GM12878 (cell line): ENCODE results near the gene SNRPD2. TPM values are rescaled to one million over a fixed set of nuclear protein-coding genes. Genes with fewer than 3 reads are reported as not detected.

Experiments
- ATAC-seq: fragments of 200-7000 bp; cut with Tn5 transposase; 3 replicates; pipeline ENCODE4 v1.9.1; 2020; ENCODE audit warnings: mild to moderate bottlenecking, moderate library complexity
- BruUV-seq: library from RNA; stranded (reverse); fragments of 400-500 nt; replicated peaks from 2 replicates; lab custom pipeline; 2021; lab: Mats Ljungman, UMichigan
- CTCF ChIA-PET: fragments of 300-600 bp; sonication (Branson Sonifier 250); formaldehyde crosslinking; extraction: SDS; loops from one replicate; lab custom pipeline; 2021; ENCODE audit warnings: inconsistent platforms; lab: Yijun Ruan, JAX
- POLR2A ChIA-PET: fragments of 350-600 bp; formaldehyde crosslinking; extraction: SDS; loops from one replicate; lab custom pipeline; 2021; ENCODE audit warnings: inconsistent platforms; lab: Charles Lee
- RAD21 ChIA-PET: fragments of 300-600 bp; sonication (Branson Sonifier 250); formaldehyde crosslinking; loops from one replicate; lab custom pipeline; 2023; ENCODE audit warnings: antibody characterized with exemption; ENCODE audit not compliant: unreplicated experiment; lab: Charles Lee
- SMC1A ChIA-PET: fragments of 300-600 bp; sonication (Branson Sonifier 250); formaldehyde crosslinking; loops from one replicate; lab custom pipeline; 2023; ENCODE audit not compliant: unreplicated experiment, uncharacterized antibody; lab: Charles Lee
- DNase-seq: peaks from one replicate; pipeline ENCODE4 v3.0.0-alpha.2; 2011; ENCODE audit warnings: low read depth, low spot score
- FAIRE-seq: peaks from 3 replicates; lab custom pipeline; 2011; peaks lifted over from hg19 to GRCh38; lab: Jason Lieb, UNC
- H2AFZ ChIP-seq: 2 replicates; pipeline ENCODE4 v1.6.0; 2011; ENCODE audit warnings: low read depth, low read length, control low read depth; ENCODE audit not compliant: control insufficient read depth
- H3K27ac ChIP-seq: 2 replicates; pipeline ENCODE4 v1.5.1; 2011; ENCODE audit warnings: control low read depth; ENCODE audit not compliant: control insufficient read depth, insufficient read depth
- H3K27me3 ChIP-seq, 2 experiments: replicated peaks in 1 of 2; 2 replicates each; pipeline versions ENCODE4 v1.6.0 to v1.6.1; 2011; ENCODE audit warnings: low read length in 1 of 2; ENCODE audit not compliant: control insufficient read depth in 2 of 2, insufficient read depth in 2 of 2
- H3K36me3 ChIP-seq, 2 experiments: 2 replicates each; pipeline ENCODE4 v1.5.1; 2011; ENCODE audit warnings: low read length in 1 of 2; ENCODE audit not compliant: control insufficient read depth in 2 of 2, insufficient read depth in 2 of 2
- H3K4me1 ChIP-seq: 2 replicates; pipeline ENCODE4 v1.6.1; 2011; ENCODE audit warnings: mild to moderate bottlenecking, low read length, moderate library complexity, mixed read lengths; ENCODE audit not compliant: control insufficient read depth, insufficient read depth
- H3K4me2 ChIP-seq: 2 replicates; pipeline ENCODE4 v1.6.0; 2011; ENCODE audit warnings: control low read depth; ENCODE audit not compliant: control insufficient read depth, insufficient read depth
- H3K4me3 ChIP-seq: fragments of 200-600 bp; sonication (generic); 2 replicates; pipeline ENCODE4 v1.5.1; 2016
- H3K79me2 ChIP-seq: 2 replicates; pipeline ENCODE4 v1.6.0; 2011; ENCODE audit warnings: low read length; ENCODE audit not compliant: control insufficient read depth, insufficient read depth
- H3K9ac ChIP-seq: 2 replicates; pipeline ENCODE4 v1.8.0; 2011; ENCODE audit warnings: low read length, control low read depth, mixed read lengths; ENCODE audit not compliant: control insufficient read depth, insufficient read depth
- H3K9me3 ChIP-seq: replicated peaks from 3 replicates; pipeline ENCODE4 v1.5.1; 2011; ENCODE audit warnings: mild to moderate bottlenecking, low read length; ENCODE audit not compliant: control insufficient read depth, insufficient read depth
- H4K20me1 ChIP-seq: 2 replicates; pipeline ENCODE4 v1.6.0; 2011; ENCODE audit not compliant: control insufficient read depth, insufficient read depth
- BMI1 ChIP-seq: fragments of 450-650 bp; IDR thresholded peaks from 2 replicates; pipeline ENCODE4 v1.6.1; 2016; ENCODE audit warnings: mild to moderate bottlenecking, moderate library complexity, borderline replicate concordance
- CTCF ChIP-seq, 3 experiments: IDR thresholded peaks in 2 of 3; conservative IDR thresholded peaks in 1 of 3; 2 replicates each; pipeline ENCODE4 v1.5.1; 2011; ENCODE audit warnings: low read depth in 3 of 3, low read length in 3 of 3, mild to moderate bottlenecking in 3 of 3, control low read depth in 2 of 3, moderate library complexity in 2 of 3, inconsistent platforms in 1 of 3, mixed read lengths in 1 of 3; ENCODE audit not compliant: control insufficient read depth in 2 of 3, insufficient read depth in 1 of 3; ENCODE audit errors: extremely low read depth in 1 of 3
- KDM1A ChIP-seq: fragments of 200-600 bp; sonication (generic); IDR thresholded peaks from 2 replicates; pipeline ENCODE4 v1.6.1; 2016; ENCODE audit warnings: borderline replicate concordance
- LARP7 ChIP-seq: fragments of 450-650 bp; IDR thresholded peaks from 2 replicates; pipeline ENCODE4 v1.6.1; 2017; ENCODE audit warnings: mild to moderate bottlenecking
- MEF2B ChIP-seq: fragments of 450-650 bp; IDR thresholded peaks from 2 replicates; pipeline ENCODE4 v1.6.1; 2018; ENCODE audit warnings: mild to moderate bottlenecking, moderate library complexity; ENCODE audit not compliant: partially characterized antibody, poor library complexity, severe bottlenecking
- MXI1 ChIP-seq: fragments of 150-350 bp; IDR thresholded peaks from 2 replicates; pipeline ENCODE4 v1.6.1; 2011; ENCODE audit warnings: low read depth, mild to moderate bottlenecking, inconsistent platforms, low read length, improper control_type of control experiment
- NKRF ChIP-seq: fragments of 450-650 bp; conservative IDR thresholded peaks from 2 replicates; pipeline ENCODE4 v1.6.1; 2017; ENCODE audit warnings: mild to moderate bottlenecking, moderate library complexity
- RBBP5 ChIP-seq: fragments of 200-600 bp; sonication (generic); conservative IDR thresholded peaks from 2 replicates; pipeline ENCODE4 v1.6.1; 2016
- TBL1XR1 ChIP-seq: IDR thresholded peaks from 2 replicates; pipeline ENCODE4 v1.6.1; 2012; ENCODE audit warnings: low read depth, low read length, improper control_type of control experiment
- WGBS: methylation state at CpG from one replicate; pipeline ENCODE4 v1.1.6; 2016; ENCODE audit warnings: low lambda C conversion rate; ENCODE audit not compliant: insufficient replicate concordance, insufficient coverage; ENCODE audit errors: missing lambda C conversion rate; 5-methylcytosine and 5-hydroxymethylcytosine counted together
- in situ Hi-C: fragments of 300-500 bp; cut with MboI; formaldehyde crosslinking; loops from 9 replicates; pipeline ENCODE4 v1.14.3; 2018; ENCODE audit warnings: mixed read lengths
- intact Hi-C: fragments of 100-400 bp; cut with micrococcal nuclease; formaldehyde crosslinking; loops from one replicate; pipeline ENCODE4 v1.14.2; 2022; ENCODE audit not compliant: unreplicated experiment
- polyA plus RNA-seq, 11 experiments: library from polyadenylated mRNA; depleted of rRNA in 4 of 11; unstranded in 6 of 11; stranded (reverse) in 5 of 11; fragments of >200 nt; fragmentation: Nextera tagmentation in 4 of 11; fragmentation: Illumina TruSeq in 1 of 11; extraction: Ambion mirVana in 4 of 11; extraction: Trizol in 1 of 11; gene quantifications; 1 replicate in 1 of 11; 2 replicates in 10 of 11; pipeline versions ENCODE4 v1.2.1 to v1.2.3, GENCODE V29; 2011 to 2016; ENCODE audit warnings: inconsistent platforms in 2 of 11, missing spikeins in 2 of 11, low read depth in 1 of 11
- total RNA-seq, 4 experiments: library from RNA; depleted of rRNA in 3 of 4; stranded (reverse); fragments of >200 nt in 3 of 4; fragmentation: Illumina TruSeq in 1 of 4; extraction: Trizol in 1 of 4; gene quantifications; 2 replicates each; pipeline versions ENCODE4 v1.2.1 to v1.2.3, GENCODE V29; 2013 to 2021

Gene SNRPD2
- total and polyA plus RNA-seq, 10 of the 15 experiments (the other 5 are each of a cell fraction or from before 2014, with no cell fraction given) = 526 to 3,621 (median 951) TPM

- intact Hi-C loops = loop anchor here (2.0 to 10.0 kb wide), 2 partner anchors 24 to 240 kb away; partner anchors contain the start of genes GIPR, POLR1G and PPP1R13L
- no peak for ATAC-seq
These were observed 46.6 kb downstream of the SNRPD2 start for GRCh38 chr19:45645068-45645630.

More at GRCh38 chr19:45645068-45645630, 46.6 kb downstream of the SNRPD2 start:
- CTCF ChIA-PET = interaction anchor here (1.0 to 3.4 kb wide), 11 partner anchors 14 to 199 kb away, joined by 3 to 20 read pairs (median 6); partner anchors contain the start of genes FBXO46, QPCTL and SNRPD2
- no peak overlapping the region for H3K27ac ChIP-seq
- no TSS peak for BruUV-seq
- SMC1A ChIA-PET = interaction anchor here (0.7 to 3.1 kb wide), 11 partner anchors 19 to 206 kb away, joined by 3 to 11 read pairs (median 3); no protein-coding TSS in a partner anchor
- TF ChIP-seq NKRF (no peak), KDM1A (peak; percentile 89; the same call in 1 of the 2 replicates), RBBP5 (no peak), BMI1 (peak; percentile 97), TBL1XR1 (0 out of 2 replicates have a peak, but pooled peaks have one; percentile 11), MXI1 (0 out of 2 replicates have a peak, but pooled peaks have one; percentile 17), MEF2B (peak; percentile 18), LARP7 (0 out of 2 replicates have a peak, but pooled peaks have one; percentile 42), CTCF (IDR thresholded peaks at IDR 0.05 in 2 of 3, conservative IDR thresholded peaks at IDR 0.05 in 1 of 3; ENCODE audit: control insufficient read depth in 2 of 3, extremely low read depth in 1 of 3, insufficient read depth in 1 of 3, low read depth in 3 of 3, low read length in 3 of 3) (no peak)
- POLR2A ChIA-PET = interaction anchor here (0.7 to 1.3 kb wide), 11 partner anchors 8 to 176 kb away, joined by 3 to 9 read pairs (median 4); partner anchors contain the start of genes GIPR, OPA3, QPCTL and SNRPD2
- H3K4me1 ChIP-seq = peaks cover 20% of the 10 kb centered on the region
- no peaks in the 10 kb centered on the region for H3K79me2 ChIP-seq
- 22% methylated on average over 32 of the region's 35 CpGs for WGBS
- H3K9ac ChIP-seq = peak overlapping the region; percentile 51; the same call in 1 of the 2 replicates
- no peak for FAIRE-seq
- no peaks in the 10 kb centered on the region for H3K36me3 ChIP-seq
- H3K9me3 ChIP-seq = no peaks in the 10 kb centered on the region
- peak overlapping the region; percentile 23 for H3K4me2 ChIP-seq
- in situ Hi-C loops = loop anchor here (10.0 kb wide), 1 partner anchor 120 kb away; no protein-coding TSS in a partner anchor
- no peaks in the 10 kb centered on the region for H4K20me1 ChIP-seq
- RAD21 ChIA-PET = interaction anchor here (0.6 to 2.2 kb wide), 21 partner anchors 8 to 239 kb away, joined by 3 to 14 read pairs (median 3); partner anchors contain the start of genes FOSB, GIPR, QPCTL and SIX5
- H3K27me3 ChIP-seq = no peaks in the 10 kb centered on the region
- H3K4me3 ChIP-seq = peak overlapping the region; percentile 63; the same call in 1 of the 2 replicates
- H2AFZ ChIP-seq = peak overlapping the region; percentile 93
- no peak for DNase-seq
